ENCODE results near the gene CCAR1.

DNA sequence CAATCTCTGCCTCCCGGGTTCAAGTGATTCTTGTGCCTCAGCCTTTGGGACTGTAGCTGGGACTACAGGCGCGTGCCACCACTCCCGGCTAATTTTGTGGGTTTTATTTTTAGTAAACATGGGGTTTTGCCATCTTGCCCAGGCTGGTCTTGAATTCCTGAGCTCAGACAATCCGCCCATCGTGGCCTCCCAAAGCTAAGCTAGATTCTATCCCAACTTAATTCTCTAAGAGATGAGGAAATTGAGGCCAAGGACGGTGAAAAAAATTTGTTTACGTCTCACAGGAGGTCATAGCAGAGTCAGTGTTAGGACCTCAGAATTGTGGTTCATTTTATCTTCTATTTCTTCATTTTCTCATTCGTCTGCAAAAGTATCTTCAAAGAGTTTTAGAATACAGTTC lies 6.1 kb downstream of the CCAR1 start:
- TF ChIP-seq, protein P1, sequence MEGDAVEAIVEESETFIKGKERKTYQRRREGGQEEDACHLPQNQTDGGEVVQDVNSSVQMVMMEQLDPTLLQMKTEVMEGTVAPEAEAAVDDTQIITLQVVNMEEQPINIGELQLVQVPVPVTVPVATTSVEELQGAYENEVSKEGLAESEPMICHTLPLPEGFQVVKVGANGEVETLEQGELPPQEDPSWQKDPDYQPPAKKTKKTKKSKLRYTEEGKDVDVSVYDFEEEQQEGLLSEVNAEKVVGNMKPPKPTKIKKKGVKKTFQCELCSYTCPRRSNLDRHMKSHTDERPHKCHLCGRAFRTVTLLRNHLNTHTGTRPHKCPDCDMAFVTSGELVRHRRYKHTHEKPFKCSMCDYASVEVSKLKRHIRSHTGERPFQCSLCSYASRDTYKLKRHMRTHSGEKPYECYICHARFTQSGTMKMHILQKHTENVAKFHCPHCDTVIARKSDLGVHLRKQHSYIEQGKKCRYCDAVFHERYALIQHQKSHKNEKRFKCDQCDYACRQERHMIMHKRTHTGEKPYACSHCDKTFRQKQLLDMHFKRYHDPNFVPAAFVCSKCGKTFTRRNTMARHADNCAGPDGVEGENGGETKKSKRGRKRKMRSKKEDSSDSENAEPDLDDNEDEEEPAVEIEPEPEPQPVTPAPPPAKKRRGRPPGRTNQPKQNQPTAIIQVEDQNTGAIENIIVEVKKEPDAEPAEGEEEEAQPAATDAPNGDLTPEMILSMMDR (IDR thresholded peaks at IDR 0.05) = no peak
- no peak for TF ChIP-seq POLR2A (IDR thresholded peaks at IDR 0.05)
